Subcutaneous adipose tissue (tissue), 4 donors: ENCODE data around the gene A1CF. TPM values are rescaled to one million over a fixed set of nuclear protein-coding genes. Genes with fewer than 3 reads are reported as not detected.

ENCODE experiments used
- CTCF ChIP-seq: fragments of 450-650 bp; IDR thresholded peaks from one replicate; pipeline ENCODE4 v1.5.1; 2016; ENCODE audit warnings: low read depth, mild to moderate bottlenecking, control low read depth, antibody characterized with exemption, moderate library complexity
- total RNA-seq, 4 donors: library from RNA; depleted of rRNA; stranded (reverse); fragments of >200 nt; gene quantifications; one replicate each; pipeline ENCODE4 v1.1.0, GENCODE V29; 2016

The A1CF gene
- total RNA-seq, 4 donors from 2014 or later = not detected

GRCh38 chr10:50837095-50837494 is 48.3 kb downstream of the A1CF start:
- no peak for TF ChIP-seq CTCF

- TF ChIP-seq CTCF = no peak
These were observed 53.2 kb downstream of the A1CF start for GRCh38 chr10:50832171-50832751.

- TF ChIP-seq CTCF = no peak
These were observed 55.4 kb downstream of the A1CF start for GRCh38 chr10:50830066-50830465.

- TF ChIP-seq CTCF = no peak
These were observed 60.6 kb downstream of the A1CF start for GRCh38 chr10:50824782-50825181.

- TF ChIP-seq CTCF = no peak
These were observed 61.6 kb downstream of the A1CF start for GRCh38 chr10:50823789-50824188.

GRCh38 chr10:50809596-50809995 is 75.8 kb downstream of the A1CF start:
- no peak for TF ChIP-seq CTCF

GRCh38 chr10:50807851-50808776 is 77.3 kb downstream of the A1CF start:
- no peak for TF ChIP-seq CTCF
